Activated CD4-positive, alpha-beta T cell treated with anti-CD3 and anti-CD28 coated beads, Interleukin-2, amount 50 U/mL, for 16 hours (primary cell): Measurements from ENCODE around the gene TMOD3.
"Not testable (repeated sequence)": the region's sequence is repeated elsewhere in the genome, so short reads cannot be mapped to it uniquely, and the experiment has no call there.

Experiments used
- DNase-seq: peaks from one replicate; pipeline ENCODE4 v3.0.0-alpha.2; 2020

TMOD3 gene

DNA sequence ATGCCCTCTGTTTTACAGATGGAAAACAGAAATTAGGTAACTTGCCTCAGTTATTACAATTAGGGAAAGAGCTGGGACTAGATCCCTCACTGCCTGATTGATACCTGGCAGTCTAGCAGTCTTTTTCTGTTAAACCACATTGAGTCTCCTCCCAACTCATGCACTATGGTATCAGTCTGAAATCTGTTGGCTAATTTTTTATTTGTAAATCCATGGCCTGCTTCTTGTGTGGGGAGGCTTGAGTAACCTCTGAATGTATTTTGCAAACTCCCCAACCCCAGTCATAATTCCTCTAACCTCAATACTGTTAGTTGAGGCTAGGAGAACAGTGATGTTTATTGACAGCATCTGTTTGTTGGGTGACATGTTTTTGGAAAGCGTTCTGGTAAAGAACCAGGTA is 35.9 kb downstream of the TMOD3 start:
- DNase-seq, result no peak

GRCh38 chr15:51866161-51866560 is 36.7 kb downstream of the TMOD3 start:
- no peak for DNase-seq

DNA sequence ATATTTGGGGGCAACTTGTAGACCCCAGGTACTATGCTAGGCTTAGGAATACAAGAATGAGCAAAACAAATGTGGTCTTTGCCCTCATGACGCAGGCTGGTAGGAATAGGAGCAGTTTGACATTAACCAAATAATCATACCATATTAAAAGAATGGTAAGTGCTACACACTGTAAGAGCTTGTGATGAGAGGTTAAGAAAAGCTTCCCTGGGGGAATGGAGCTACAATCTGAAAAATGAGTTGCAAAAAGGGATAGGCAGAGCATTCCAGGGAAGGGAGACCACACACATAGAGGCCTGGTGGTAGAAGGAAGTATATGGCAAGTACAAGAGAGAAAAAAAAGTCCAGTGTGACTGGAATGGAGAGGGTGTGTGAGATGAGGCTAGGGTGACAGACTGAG is 37.3 kb downstream of the TMOD3 start:
- DNase-seq, result no peak

DNA sequence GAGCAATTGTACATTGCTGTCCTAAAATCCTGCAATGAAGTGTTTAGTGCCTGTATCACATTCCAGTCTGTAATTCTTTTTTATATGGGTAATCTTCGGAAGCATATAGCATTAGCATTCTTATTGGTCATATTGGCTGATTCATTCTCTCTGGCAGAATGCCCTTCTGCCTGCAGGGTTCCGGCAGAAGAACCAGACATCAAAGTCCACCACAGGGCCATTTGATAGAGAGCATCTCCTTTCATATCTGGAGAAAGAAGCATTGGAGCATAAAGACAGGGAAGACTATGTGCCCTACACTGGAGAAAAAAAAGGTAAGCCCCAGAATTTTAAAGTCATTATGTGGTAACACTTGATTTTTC is 39.6 kb downstream of the TMOD3 start:
- no peak for DNase-seq

DNA sequence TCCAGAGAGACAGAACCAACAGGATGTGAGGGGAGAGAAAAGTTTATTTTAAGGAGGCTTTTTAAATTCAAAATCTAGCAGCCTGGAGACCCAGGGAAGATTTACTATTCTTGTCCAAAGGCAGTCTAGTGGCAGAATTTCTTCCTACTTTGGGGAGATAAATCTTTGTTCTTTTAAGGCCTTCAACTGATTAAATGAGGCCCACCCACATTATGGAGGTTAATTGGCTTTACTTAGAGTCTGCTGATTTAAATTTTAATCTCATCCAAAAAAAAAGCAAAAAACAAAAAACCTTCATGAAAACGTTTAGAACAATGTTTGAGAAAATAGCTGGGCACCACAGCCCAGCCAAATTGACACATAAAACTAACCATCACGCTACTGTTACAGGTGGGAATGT is 41.3 kb downstream of the TMOD3 start:
- no peak for DNase-seq

GRCh38 chr15:51874751-51875644 is 45.5 kb downstream of the TMOD3 start:
- DNase-seq, result no peak

DNA sequence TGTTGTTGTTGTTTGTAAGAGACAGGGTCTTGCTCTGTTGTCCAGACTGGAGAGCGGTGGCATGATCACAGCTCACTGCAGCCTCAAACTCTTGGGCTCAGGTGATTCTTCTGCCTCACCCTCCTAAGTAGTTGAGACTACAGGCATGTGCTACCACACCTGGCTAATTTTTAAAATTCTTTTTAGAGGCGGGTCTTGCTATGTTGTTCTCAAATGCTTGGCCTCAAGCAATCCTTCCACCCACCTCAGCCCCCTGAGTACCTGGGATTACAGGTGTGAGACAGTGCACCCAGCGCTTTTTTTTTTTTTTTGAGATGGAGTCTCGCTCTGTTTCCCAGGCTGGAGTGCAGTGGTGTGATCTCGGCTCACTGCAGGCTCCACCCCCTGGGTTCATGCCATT is 46.7 kb downstream of the TMOD3 start:
- no peak for DNase-seq

GRCh38 chr15:51878446-51879386 is 49.3 kb downstream of the TMOD3 start:
- DNase-seq, result no peak

DNA sequence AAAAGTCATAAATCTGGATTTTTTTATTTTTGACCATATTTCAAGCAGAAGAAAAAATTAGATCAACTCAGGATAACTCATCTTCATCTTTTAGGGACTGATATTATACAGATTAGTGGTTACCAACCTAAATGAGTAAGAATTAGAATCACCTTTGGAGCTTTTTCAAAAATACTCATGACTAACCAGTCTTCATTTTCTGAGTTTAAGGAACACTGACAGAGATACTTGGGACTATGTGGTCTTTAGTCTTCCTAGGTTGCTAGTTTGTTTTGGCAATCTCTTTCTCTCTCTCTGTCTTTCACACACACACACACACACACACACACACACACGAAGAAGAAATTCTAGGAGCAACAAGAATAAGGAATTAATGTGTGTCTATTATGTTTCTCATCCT is 50.1 kb downstream of the TMOD3 start:
- no peak for DNase-seq

- no peak for DNase-seq
These were observed 53.9 kb downstream of the TMOD3 start for GRCh38 chr15:51883271-51883837.

DNA sequence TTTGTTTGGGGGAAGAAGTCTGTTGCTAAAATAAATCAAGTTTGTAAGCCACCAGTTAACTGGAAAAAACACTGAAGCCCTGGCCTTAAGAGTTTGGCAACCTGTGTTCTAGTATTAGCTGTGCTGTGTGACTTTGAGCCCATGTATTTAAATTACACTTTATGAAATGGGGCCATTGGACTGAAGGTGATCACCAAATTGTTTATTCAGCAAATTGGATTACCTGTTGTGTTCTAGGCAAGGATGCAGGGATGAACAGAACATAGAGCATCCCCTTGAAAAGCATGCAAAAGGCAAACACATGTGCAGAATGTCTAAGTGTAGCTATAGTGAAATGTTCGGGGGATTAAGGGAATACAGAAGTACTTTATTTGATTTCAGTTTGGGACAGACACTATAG is 54.6 kb downstream of the TMOD3 start:
- no peak for DNase-seq

DNA sequence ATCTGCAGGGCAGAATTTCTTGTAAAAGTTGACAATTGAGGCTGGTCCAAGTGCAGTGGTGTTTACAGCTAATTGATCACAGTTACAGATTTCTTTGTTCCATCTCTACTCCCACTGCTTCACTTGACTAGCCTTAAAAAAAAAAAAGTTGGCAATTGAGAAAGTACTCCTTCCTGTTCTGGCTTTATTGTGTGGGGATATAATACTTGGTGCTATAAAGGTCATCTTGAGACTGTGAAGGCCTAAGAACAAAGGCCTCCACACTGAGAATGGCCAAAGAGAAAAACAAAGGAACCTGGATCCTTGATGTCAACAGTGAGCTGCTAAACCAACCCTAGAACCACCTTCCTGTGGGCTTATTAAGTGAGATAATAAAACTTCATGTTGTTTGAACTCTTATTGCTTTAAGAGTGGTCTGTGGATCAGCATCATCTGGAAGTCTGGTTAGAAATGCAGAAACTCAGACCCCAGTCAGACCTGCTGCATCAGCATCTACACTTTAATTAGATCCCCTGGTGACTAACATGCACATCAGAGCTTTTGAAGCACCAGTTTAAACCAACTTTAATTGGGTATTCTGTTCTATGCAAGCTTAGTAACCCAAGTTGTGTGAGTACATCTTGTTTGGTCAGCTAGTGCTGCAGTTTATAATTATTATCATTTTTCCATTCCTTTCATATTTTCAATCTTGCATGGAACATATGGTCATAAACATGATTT is 55.2 kb downstream of the TMOD3 start:
- no peak for DNase-seq

- DNase-seq, result not testable (repeated sequence)
These were observed 56.3 kb downstream of the TMOD3 start for GRCh38 chr15:51885758-51886157.

- no peak for DNase-seq
These were observed 58.6 kb downstream of the TMOD3 start for GRCh38 chr15:51887887-51888592.

- DNase-seq, result peak; percentile 28
These were observed 59.2 kb downstream of the TMOD3 start for GRCh38 chr15:51888593-51889195.

DNA sequence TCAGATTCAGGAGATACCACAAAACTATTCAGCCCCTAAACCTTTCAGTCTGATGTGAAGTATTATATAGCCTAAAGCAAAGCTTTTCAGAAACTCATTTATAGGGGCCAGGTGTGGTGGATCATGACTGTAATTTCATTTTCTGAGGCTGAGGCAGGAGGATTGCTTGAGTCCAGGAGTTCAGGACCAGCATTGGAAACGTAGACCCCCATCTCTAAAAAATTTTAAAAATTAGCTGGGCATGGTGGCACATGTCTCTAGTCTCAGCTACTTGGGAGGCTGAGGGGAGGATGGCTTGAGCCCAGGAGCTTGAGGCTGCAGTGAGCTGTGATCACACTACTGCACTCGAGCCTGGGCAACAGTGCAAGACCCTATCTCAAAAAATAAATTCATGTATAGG is 60.0 kb downstream of the TMOD3 start:
- no peak for DNase-seq

GRCh38 chr15:51904421-51904820 is 75.0 kb downstream of the TMOD3 start:
- no peak for DNase-seq

DNA sequence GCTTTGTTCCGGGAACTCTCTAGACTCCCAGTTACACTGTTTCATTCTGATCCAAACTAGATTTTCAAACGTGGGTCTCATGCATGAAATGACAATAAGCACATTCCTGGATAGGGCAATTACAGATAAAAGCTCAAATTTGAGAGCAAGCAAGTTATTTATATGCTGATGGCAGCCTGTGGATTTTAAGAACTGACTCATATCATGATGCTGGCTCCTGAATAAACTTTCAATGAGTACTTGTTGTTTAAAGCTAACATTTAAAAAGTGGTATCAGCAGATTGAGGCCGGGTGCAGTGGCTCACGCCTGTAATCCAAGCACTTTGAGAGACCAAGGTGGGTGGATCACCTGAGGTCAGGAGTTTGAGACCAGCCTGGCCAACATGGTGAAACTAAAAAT is 75.5 kb downstream of the TMOD3 start:
- no peak for DNase-seq

- DNase-seq, result peak; percentile 3
These were observed 77.8 kb downstream of the TMOD3 start for GRCh38 chr15:51907136-51907862.

DNA sequence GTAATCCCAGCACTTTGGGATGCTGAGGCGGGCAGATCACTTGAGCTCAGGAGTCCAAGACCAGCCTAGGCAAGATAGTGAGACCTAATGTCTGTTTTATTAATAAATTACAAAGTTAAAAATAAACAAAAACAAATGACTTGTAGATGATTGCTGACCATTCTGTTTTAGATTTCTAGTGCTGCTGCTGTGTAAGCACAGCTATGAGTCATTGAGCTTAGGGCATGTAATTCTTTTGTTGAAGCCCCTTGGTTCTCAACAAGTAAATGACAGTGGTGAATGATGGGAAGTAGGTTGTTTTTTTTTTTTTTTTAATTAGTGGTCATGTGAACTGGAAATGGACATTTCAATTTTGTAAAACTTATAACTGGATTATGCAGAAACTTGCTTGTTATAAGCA is 78.9 kb downstream of the TMOD3 start:
- DNase-seq, result no peak

DNA sequence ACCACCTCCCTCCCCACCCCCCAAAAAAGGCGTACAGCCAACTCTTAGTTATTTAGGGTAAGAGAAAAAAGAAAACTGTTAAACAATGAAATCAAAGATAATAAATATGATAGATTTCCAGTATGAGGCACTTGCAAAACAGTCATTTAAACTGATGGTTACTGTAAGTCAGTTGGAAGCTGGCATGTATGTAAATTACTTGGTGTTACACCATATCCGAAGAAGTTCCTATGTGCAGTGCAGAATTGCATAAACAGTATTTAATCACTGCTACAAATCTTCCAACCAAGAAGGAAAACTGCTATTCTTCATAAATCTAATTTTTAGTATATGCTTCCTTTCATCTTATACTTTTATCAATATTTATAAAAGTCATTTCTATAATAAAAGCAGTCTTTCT is 80.1 kb downstream of the TMOD3 start:
- no peak for DNase-seq
